ENCODE results near the gene STX18.

STX18 gene

GRCh38 chr4:4374388-4375098 lies 167.3 kb downstream of the STX18 start:
- DNase-seq = no peak
